GM12878 (cell line): ENCODE measurements around the gene DNAJC11. TPM values are rescaled to one million over a fixed set of nuclear protein-coding genes. Genes with fewer than 3 reads are reported as not detected.

Source experiments
- ATAC-seq: fragments of 200-7000 bp; cut with Tn5 transposase; 3 replicates; pipeline ENCODE4 v1.9.1; 2020; ENCODE audit warnings: mild to moderate bottlenecking, moderate library complexity
- BruUV-seq: library from RNA; stranded (reverse); fragments of 400-500 nt; replicated peaks from 2 replicates; lab custom pipeline; 2021; lab: Mats Ljungman, UMichigan
- CTCF ChIA-PET: fragments of 300-600 bp; sonication (Branson Sonifier 250); formaldehyde crosslinking; extraction: SDS; loops from one replicate; lab custom pipeline; 2021; ENCODE audit warnings: inconsistent platforms; lab: Yijun Ruan, JAX
- POLR2A ChIA-PET: fragments of 350-600 bp; formaldehyde crosslinking; extraction: SDS; loops from one replicate; lab custom pipeline; 2021; ENCODE audit warnings: inconsistent platforms; lab: Charles Lee
- RAD21 ChIA-PET: fragments of 300-600 bp; sonication (Branson Sonifier 250); formaldehyde crosslinking; loops from one replicate; lab custom pipeline; 2023; ENCODE audit warnings: antibody characterized with exemption; ENCODE audit not compliant: unreplicated experiment; lab: Charles Lee
- SMC1A ChIA-PET: fragments of 300-600 bp; sonication (Branson Sonifier 250); formaldehyde crosslinking; loops from one replicate; lab custom pipeline; 2023; ENCODE audit not compliant: unreplicated experiment, uncharacterized antibody; lab: Charles Lee
- DNase-seq: peaks from one replicate; pipeline ENCODE4 v3.0.0-alpha.2; 2011; ENCODE audit warnings: low read depth, low spot score
- FAIRE-seq: peaks from 3 replicates; lab custom pipeline; 2011; peaks lifted over from hg19 to GRCh38; lab: Jason Lieb, UNC
- H2AFZ ChIP-seq: 2 replicates; pipeline ENCODE4 v1.6.0; 2011; ENCODE audit warnings: low read depth, low read length, control low read depth; ENCODE audit not compliant: control insufficient read depth
- H3K27ac ChIP-seq: 2 replicates; pipeline ENCODE4 v1.5.1; 2011; ENCODE audit warnings: control low read depth; ENCODE audit not compliant: control insufficient read depth, insufficient read depth
- H3K27me3 ChIP-seq, 2 experiments: replicated peaks in 1 of 2; 2 replicates each; pipeline versions ENCODE4 v1.6.0 to v1.6.1; 2011; ENCODE audit warnings: low read length in 1 of 2; ENCODE audit not compliant: control insufficient read depth in 2 of 2, insufficient read depth in 2 of 2
- H3K36me3 ChIP-seq, 2 experiments: 2 replicates each; pipeline ENCODE4 v1.5.1; 2011; ENCODE audit warnings: low read length in 1 of 2; ENCODE audit not compliant: control insufficient read depth in 2 of 2, insufficient read depth in 2 of 2
- H3K4me1 ChIP-seq: 2 replicates; pipeline ENCODE4 v1.6.1; 2011; ENCODE audit warnings: mild to moderate bottlenecking, low read length, moderate library complexity, mixed read lengths; ENCODE audit not compliant: control insufficient read depth, insufficient read depth
- H3K4me2 ChIP-seq: 2 replicates; pipeline ENCODE4 v1.6.0; 2011; ENCODE audit warnings: control low read depth; ENCODE audit not compliant: control insufficient read depth, insufficient read depth
- H3K4me3 ChIP-seq: fragments of 200-600 bp; sonication (generic); 2 replicates; pipeline ENCODE4 v1.5.1; 2016
- H3K79me2 ChIP-seq: 2 replicates; pipeline ENCODE4 v1.6.0; 2011; ENCODE audit warnings: low read length; ENCODE audit not compliant: control insufficient read depth, insufficient read depth
- H3K9ac ChIP-seq: 2 replicates; pipeline ENCODE4 v1.8.0; 2011; ENCODE audit warnings: low read length, control low read depth, mixed read lengths; ENCODE audit not compliant: control insufficient read depth, insufficient read depth
- H3K9me3 ChIP-seq: replicated peaks from 3 replicates; pipeline ENCODE4 v1.5.1; 2011; ENCODE audit warnings: mild to moderate bottlenecking, low read length; ENCODE audit not compliant: control insufficient read depth, insufficient read depth
- H4K20me1 ChIP-seq: 2 replicates; pipeline ENCODE4 v1.6.0; 2011; ENCODE audit not compliant: control insufficient read depth, insufficient read depth
- CHD4 ChIP-seq: fragments of 200-600 bp; sonication (generic); IDR thresholded peaks from 2 replicates; pipeline ENCODE4 v1.6.1; 2016; ENCODE audit warnings: mild to moderate bottlenecking
- NFYA ChIP-seq: IDR thresholded peaks from 2 replicates; pipeline ENCODE4 v1.6.1; 2011; ENCODE audit warnings: low read depth, mild to moderate bottlenecking, low read length, improper control_type of control experiment, borderline replicate concordance
- SUZ12 ChIP-seq: fragments of 200-600 bp; sonication (generic); IDR thresholded peaks from one replicate; pipeline ENCODE4 v1.6.1; 2018; ENCODE audit warnings: antibody characterized with exemption, mild to moderate bottlenecking; ENCODE audit not compliant: unreplicated experiment
- WGBS: methylation state at CpG from one replicate; pipeline ENCODE4 v1.1.6; 2016; ENCODE audit warnings: low lambda C conversion rate; ENCODE audit not compliant: insufficient replicate concordance, insufficient coverage; ENCODE audit errors: missing lambda C conversion rate; 5-methylcytosine and 5-hydroxymethylcytosine counted together
- in situ Hi-C: fragments of 300-500 bp; cut with MboI; formaldehyde crosslinking; loops from 9 replicates; pipeline ENCODE4 v1.14.3; 2018; ENCODE audit warnings: mixed read lengths
- intact Hi-C: fragments of 100-400 bp; cut with micrococcal nuclease; formaldehyde crosslinking; loops from one replicate; pipeline ENCODE4 v1.14.2; 2022; ENCODE audit not compliant: unreplicated experiment
- polyA plus RNA-seq, 11 experiments: library from polyadenylated mRNA; depleted of rRNA in 4 of 11; unstranded in 6 of 11; stranded (reverse) in 5 of 11; fragments of >200 nt; fragmentation: Nextera tagmentation in 4 of 11; fragmentation: Illumina TruSeq in 1 of 11; extraction: Ambion mirVana in 4 of 11; extraction: Trizol in 1 of 11; gene quantifications; 1 replicate in 1 of 11; 2 replicates in 10 of 11; pipeline versions ENCODE4 v1.2.1 to v1.2.3, GENCODE V29; 2011 to 2016; ENCODE audit warnings: inconsistent platforms in 2 of 11, missing spikeins in 2 of 11, low read depth in 1 of 11
- total RNA-seq, 4 experiments: library from RNA; depleted of rRNA in 3 of 4; stranded (reverse); fragments of >200 nt in 3 of 4; fragmentation: Illumina TruSeq in 1 of 4; extraction: Trizol in 1 of 4; gene quantifications; 2 replicates each; pipeline versions ENCODE4 v1.2.1 to v1.2.3, GENCODE V29; 2013 to 2021
- TF ChIP-seq, protein P1 (sequence below): fragments of 450-650 bp; IDR thresholded peaks from 2 replicates; pipeline ENCODE4 v1.6.1; 2014; ENCODE audit warnings: mild to moderate bottlenecking
- TF ChIP-seq, protein P2 (sequence below): fragments of 450-650 bp; formaldehyde crosslinking; IDR thresholded peaks from 2 replicates; pipeline ENCODE4 v1.4.0; 2022; ENCODE audit warnings: mild to moderate bottlenecking, moderate library complexity
- TF ChIP-seq, protein P3 (sequence below): IDR thresholded peaks from 2 replicates; pipeline ENCODE4 v1.6.1; 2011; ENCODE audit warnings: low read depth, mild to moderate bottlenecking, low read length, moderate library complexity, borderline replicate concordance; ENCODE audit errors: extremely low read depth

Gene DNAJC11
- total and polyA plus RNA-seq, 10 of the 15 experiments (the other 5 are each of a cell fraction or from before 2014, with no cell fraction given) = 5.0 to 58.8 (median 39.5) TPM

DNA sequence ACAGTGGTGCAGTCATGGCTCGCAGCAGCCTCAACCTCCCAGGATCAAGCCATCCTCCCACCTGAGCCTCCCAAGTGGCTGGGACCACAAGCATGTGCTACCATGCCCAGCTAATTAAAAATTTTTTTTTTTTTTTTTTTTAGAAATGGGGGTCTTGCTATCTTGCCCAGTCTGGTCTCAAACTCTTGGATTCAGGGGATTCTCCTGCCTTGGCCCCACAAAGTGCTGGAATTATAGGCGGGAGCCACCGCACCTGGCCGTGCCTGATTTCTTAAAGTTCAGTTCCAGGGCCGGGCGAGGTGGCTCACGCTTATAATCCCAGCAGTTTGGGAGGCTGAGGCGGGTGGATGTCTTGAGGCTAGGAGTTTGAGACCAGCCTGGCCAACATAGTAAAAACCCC, 70.6 kb downstream of the DNAJC11 start:
- in situ Hi-C loops (no loop called here), intact Hi-C loops (no loop called here)
- peaks cover 12 to 21% of the 10 kb centered on the region in 2 experiments; a peak in 3 of 4 replicates for H3K36me3 ChIP-seq
- ChIA-PET SMC1A (no interaction called here), RAD21 (no interaction called here)
- FAIRE-seq = no peak
- no peak for DNase-seq
- peaks cover 13% of the 10 kb centered on the region for H3K79me2 ChIP-seq
- H3K4me1 ChIP-seq = peaks cover 12% of the 10 kb centered on the region
- no peaks in the 10 kb centered on the region for H4K20me1 ChIP-seq
- H3K9me3 ChIP-seq = no peaks in the 10 kb centered on the region
- WGBS = 98% methylated on average over 8 of the region's 8 CpGs
- no peak for ATAC-seq
- no peak overlapping the region for H3K4me2 ChIP-seq
- H2AFZ ChIP-seq = no peak overlapping the region
- H3K27me3 ChIP-seq = no peaks in the 10 kb centered on the region
- TF ChIP-seq CHD4 (no peak), SUZ12 (no peak), NFYA (no peak)
- TF ChIP-seq, protein P1, sequence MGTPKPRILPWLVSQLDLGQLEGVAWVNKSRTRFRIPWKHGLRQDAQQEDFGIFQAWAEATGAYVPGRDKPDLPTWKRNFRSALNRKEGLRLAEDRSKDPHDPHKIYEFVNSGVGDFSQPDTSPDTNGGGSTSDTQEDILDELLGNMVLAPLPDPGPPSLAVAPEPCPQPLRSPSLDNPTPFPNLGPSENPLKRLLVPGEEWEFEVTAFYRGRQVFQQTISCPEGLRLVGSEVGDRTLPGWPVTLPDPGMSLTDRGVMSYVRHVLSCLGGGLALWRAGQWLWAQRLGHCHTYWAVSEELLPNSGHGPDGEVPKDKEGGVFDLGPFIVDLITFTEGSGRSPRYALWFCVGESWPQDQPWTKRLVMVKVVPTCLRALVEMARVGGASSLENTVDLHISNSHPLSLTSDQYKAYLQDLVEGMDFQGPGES = no peak
- TF ChIP-seq, protein P2, sequence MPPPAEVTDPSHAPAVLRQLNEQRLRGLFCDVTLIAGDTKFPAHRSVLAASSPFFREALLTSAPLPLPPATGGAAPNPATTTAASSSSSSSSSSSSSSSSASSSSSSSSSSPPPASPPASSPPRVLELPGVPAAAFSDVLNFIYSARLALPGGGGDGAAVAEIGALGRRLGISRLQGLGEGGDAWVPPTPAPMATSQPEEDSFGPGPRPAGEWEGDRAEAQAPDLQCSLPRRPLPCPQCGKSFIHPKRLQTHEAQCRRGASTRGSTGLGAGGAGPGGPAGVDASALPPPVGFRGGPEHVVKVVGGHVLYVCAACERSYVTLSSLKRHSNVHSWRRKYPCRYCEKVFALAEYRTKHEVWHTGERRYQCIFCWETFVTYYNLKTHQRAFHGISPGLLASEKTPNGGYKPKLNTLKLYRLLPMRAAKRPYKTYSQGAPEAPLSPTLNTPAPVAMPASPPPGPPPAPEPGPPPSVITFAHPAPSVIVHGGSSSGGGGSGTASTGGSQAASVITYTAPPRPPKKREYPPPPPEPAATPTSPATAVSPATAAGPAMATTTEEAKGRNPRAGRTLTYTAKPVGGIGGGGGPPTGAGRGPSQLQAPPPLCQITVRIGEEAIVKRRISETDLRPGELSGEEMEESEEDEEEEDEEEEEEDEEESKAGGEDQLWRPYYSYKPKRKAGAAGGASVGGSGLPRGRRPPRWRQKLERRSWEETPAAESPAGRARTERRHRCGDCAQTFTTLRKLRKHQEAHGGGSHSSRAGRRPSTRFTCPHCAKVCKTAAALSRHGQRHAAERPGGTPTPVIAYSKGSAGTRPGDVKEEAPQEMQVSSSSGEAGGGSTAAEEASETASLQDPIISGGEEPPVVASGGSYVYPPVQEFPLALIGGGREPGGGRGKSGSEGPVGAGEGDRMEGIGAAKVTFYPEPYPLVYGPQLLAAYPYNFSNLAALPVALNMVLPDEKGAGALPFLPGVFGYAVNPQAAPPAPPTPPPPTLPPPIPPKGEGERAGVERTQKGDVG (CRISPR knock-in tag) = no peak
- TF ChIP-seq, protein P3, sequence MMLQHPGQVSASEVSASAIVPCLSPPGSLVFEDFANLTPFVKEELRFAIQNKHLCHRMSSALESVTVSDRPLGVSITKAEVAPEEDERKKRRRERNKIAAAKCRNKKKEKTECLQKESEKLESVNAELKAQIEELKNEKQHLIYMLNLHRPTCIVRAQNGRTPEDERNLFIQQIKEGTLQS = no peak
- TF ChIP-seq, all 136 proteins: peak for 0
- CTCF ChIA-PET = interaction anchor here (0.6 kb wide), 1 partner anchor 1183 kb away, joined by 3 read pairs; no protein-coding TSS in a partner anchor
- no peak overlapping the region for H3K4me3 ChIP-seq
- H3K9ac ChIP-seq = no peak overlapping the region
- POLR2A ChIA-PET = no interaction called here
- no peak overlapping the region for H3K27ac ChIP-seq
- BruUV-seq = no TSS peak
